GM18909 (cell line): Measurements from ENCODE around the gene PRKACA.
A peak's percentile ranks its signal among the peaks of the same experiment; 100 is the strongest.

ENCODE experiments used
- ATAC-seq: cut with Tn5 transposase; IDR thresholded peaks from one replicate; pipeline ENCODE4 v1.9.1; 2021; ENCODE audit warnings: mild to moderate bottlenecking; ENCODE audit not compliant: unreplicated experiment, poor library complexity

PRKACA gene

DNA sequence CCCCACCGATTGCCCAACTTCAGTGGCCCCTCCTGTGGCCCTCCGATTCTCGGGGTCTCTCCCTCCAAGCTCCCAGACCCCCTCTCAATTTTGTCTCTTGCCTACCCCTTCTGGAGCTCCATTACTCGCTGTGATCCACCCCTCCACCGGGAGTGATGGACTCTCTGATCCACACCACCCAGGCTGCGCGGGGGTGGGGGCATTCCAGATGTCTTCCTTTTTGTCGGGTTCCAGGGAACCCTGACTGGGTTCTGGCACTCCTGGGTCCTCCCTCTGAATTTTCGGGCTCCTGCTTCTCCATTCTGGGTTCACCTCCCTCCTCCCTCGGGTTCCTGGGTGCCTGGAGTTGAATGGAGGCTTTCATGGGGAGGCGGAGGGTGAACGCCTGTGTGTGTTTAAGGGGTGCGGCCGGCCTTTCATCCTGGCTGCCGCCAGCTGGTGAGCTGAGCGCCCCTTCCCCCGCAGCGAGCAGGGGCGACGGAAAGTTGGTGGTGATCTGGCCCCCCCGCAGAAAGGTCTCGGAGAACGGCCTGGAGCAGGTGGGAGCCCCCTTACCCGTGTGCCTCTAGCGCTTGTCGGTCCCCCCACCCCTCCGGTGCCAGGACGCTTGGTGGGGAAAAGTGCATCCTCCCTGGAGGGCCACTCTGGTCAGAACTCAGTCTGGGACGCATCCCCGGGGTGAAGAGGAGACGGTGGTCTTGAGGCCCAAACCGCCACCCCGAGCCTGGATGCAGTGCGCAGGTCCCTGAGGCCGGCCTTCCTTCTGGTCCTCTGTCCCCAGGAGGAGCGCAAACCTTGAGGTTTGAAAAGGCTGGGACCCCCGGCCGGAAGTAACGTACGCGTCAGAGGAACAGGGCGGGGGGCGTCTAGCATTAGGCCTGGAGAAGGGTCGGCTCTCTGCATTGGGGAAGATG is 43.4 kb downstream of the PRKACA start:
- ATAC-seq: peak; percentile 3

DNA sequence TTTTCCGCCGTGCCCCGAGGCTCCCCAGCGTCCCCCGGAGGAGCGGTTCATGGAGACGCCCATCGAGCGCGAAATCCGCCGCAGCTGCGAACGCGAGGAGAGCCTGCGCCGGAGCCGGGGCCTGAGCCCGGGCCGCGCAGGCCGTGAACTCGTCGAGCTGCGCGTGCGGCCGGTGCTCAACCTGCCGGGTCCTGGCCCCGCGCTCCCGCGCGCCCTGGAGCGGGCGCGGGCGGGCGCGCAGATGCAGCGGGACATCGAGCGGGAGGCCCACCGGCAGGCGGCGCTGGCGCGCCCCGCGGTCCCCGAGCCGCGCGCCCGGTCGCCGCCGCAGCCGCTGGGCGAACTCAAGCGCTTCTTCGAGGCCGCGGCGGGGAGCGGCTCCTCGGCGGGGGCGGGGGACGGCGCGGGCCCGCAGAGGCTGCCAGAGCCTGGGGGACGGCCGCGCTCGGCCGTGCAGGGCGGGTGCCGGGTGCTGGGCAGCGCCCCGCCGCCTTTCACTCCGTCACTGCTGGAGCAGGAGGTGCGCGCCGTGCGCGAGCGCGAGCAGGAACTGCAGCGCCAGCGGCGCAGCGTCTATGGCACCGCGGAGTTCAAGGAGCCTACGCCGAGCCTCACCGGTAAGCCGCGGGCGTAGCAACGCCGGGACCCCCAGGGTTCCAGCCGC is 44.2 kb downstream of the PRKACA start:
- ATAC-seq: peak; percentile 67

DNA sequence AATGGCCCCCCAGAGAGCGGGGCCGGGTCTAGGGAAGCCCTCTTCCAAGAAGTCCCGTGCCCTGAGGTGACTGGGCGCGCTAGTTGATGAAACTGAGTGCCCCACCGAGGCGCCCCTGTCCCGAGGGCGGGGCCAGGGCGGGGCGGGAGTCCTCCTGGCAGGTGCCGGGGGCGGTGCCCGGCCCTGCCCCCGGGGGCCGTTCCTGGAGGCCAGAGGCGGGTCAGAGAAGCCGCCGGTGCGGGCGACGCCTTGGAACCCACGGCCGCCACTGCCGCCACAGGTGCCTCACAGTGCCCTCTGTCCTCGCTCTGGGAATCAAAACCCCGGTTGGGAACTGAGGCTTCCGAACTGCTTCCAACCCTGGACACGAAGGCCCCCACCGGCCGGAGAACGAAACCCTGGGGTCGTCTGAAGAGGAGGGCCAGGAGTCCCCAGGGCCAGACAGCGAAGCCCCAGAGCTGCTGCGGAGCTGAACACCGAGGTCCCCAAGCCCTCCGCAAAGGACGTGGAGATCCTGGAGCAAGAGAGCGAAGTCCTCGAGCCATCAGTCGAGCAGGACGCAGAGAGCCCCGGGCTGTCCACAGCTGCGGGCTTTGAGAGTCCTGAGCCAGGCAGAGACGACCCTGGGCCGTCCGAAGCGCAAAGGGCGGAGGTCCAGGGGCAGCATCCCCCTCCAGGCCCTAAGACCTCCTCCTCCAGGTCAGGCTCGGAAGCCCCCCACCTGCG is 44.9 kb downstream of the PRKACA start, which contains the start of gene MISP3:
Gene MISP3, plus strand, starts transcription at position 252 of the 726 bp plus-strand sequence. CDS start 524 bp downstream, outside the sequence.
- ATAC-seq: peak; percentile 34

DNA sequence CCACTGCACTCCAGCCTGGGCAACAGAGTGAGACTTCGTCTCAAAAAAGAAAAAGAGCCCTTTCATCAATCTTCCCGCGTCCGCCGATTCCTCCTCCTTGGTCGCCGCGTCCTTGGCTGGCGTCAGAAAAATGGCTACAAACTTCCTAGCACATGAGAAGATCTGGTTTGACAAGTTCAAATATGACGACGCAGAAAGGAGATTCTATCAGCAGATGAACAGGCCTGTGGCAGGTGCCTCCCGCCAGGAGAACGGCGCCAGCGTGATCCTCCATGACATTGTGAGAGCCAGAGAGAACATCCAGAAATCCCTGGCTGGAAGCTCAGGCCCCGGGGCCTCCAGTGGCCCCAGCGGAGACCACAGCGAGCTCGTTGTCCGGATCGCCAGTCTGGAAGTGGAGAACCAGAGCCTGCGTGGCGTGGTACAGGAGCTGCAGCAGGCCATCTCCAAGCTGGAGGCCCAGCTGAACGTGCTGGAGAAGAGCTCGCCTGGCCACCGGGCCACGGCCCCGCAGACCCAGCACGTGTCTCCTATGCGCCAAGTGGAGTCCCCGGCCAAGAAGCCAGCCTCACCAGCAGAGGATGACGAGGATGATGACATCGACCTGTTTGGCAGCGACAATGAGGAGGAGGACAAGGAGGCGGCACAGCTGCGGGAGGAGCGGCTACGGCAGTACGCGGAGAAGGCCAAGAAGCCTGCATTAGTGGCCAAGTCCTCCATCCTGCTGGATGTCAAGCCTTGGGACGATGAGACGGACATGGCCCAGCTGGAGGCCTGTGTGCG is 47.1 kb downstream of the PRKACA start:
- ATAC-seq: no peak

DNA sequence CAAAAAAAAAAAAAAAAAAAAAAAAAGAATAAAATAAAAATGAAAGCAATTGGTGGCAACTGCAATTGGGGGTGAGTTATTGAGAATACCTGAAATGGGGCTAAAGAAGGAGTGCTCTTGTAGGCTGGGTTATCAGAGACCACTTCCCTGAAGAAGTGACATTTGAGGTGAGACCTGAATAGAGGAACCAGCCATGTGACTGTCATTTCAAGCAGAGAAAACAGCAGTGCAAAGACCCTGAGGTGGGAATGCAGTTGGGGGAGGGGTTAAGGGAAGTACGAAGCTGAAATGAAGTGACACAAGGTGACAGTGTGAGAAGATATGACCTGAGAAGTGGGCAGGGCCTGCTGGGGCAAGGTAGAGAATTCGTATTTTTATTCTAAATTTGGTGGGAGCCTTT is 51.4 kb downstream of the PRKACA start:
- ATAC-seq: no peak

DNA sequence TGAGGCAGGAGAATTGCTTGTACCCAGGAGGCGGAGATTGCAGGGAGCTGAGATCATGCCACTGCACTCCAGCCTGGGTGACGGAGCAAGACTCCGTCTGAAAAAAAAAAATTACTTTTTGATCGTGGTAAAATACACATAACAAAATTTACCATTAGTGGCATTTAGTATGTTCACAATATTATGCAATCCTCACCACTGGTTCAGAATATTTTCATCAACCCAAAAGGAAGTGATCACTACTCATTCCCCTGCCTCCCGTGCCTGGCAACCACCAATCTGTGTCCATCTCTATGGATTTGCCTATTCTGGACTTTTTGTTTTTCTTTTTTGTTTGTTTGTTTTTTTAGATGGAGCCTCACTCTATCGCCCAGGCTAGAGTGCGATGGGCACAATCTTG is 54.5 kb downstream of the PRKACA start:
- ATAC-seq: no peak

DNA sequence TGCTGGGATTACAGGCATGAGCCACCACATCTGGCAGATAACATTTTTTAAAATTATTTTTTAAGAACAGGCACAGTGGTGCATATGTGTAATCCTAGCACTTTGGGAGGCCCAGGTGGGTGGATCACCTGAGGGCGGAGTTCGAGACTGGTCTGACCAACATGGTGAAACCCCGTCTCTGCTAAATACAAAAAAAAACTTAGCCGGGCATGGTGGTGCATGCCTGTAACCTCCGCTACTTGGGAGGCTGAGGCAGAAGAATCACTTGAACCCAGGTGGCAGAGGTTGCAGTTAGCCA is 55.1 kb downstream of the PRKACA start:
- no peak for ATAC-seq

DNA sequence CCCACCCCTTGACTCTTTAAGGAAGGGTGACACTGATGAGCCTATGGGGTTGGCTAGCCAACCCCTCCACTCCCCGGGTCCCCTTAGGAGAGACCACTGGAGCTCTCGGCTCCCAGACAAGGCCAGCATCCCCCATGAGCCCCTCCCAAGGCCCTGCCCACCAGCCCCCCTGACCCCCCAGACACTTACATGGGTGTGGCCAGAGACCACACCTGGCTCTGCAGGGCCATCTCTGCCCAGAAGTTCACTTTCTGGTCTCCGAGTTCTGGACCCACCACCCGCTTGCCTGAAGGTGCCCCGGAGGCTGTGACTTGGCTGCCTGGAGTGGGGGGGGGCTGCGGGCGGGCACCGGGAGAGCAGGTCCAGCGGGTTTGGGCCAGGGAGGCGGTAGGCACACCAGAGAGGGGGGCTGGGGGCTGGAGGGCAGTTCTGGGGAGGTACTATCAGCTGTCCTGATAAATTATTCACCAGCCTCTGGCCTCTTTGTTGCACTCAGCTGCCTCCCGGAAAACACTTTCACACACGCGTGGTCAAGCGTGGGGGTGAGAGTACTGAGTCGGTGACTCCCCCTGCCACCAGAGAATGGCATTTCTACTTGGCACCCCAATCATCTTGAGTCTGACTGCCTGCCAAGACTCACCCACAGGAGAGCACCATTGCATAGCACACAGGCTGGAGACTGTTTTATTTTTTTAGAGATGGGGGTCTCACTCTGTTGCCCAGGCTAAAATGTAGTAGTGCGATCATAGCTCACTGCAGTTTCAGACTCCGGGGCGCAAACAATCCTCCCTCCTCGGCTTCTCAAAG is 55.6 kb downstream of the PRKACA start, which contains the start of gene PALM3:
Gene PALM3, minus strand, starts transcription at position 326 of the 807 bp plus-strand sequence. Its CDS starts 96 bp downstream, at position 230.
- ATAC-seq: no peak

DNA sequence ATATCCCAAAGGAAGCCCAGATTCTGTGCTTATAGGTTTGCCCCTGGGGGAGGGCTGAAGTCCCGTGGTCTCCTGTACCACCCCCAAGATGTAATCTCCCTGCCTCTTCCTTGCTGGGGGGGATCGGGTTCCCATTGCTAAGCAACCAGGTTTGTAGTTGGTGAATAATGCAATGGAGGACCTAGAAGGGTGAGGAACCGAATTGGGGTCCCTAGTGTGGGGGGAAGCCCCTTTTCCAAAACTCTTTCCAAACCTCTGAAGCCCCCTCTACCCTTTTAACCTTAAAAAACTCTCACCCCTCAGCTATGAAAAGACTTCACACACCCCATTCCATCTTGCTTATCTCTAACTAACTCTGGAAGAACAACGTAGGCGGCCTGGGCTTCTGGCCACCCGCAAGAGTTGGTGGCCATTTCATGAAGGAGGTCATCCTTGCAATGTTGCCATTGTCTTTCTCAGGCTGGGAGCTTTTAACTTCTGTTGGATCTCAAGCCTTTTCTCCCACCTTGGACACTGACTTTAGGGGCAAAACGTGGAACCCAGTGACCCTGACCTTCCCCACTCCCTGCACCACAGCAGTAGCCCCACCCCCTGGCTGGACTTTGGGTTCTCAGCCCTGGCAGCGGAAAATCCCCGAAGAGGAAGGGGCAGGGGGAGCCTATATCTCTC is 56.3 kb downstream of the PRKACA start:
- ATAC-seq: no peak

DNA sequence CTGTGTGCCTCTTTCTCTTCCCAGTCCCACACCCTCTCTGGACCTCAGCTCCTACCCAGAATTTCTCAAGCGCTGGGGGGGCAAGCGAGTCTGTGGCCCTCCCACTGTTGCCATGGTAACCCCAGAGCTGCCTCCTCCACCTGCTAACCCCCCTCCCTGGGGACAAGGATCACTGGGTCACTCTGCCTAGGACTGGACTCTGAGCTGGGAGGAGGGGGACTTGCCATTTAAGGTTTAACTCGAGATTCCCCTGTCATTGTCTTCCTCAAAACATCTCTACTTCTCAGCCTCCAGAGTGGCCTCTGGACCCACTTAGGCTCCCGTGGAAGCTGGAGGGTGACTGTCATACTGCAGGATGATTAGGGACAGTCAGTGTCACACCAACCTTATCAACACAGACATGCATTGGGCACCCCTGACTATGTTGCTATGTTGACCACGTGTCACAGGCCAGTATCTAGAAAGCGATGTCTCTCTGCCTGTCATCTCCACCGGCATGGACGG is 57.9 kb downstream of the PRKACA start:
- no peak for ATAC-seq

DNA sequence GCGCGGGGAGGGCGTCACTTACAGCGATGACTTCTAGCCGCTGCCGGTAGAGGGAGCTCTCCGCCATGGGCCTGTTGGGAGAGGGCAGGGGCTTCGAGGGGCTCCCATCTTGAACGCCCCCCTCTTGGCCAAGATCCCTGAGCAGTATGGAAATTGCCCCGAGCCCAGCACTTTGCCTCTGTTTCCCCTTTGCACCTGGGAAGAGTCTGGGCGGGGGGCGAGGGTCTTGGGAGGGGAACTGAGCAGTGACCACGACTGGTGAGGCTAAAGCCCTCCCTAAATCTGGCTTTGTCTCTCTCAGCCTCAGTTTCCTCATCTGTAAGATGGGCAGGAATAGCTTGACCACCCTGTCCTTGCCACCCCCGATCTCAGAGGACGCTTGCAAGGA is 58.5 kb downstream of the PRKACA start:
- no peak for ATAC-seq

DNA sequence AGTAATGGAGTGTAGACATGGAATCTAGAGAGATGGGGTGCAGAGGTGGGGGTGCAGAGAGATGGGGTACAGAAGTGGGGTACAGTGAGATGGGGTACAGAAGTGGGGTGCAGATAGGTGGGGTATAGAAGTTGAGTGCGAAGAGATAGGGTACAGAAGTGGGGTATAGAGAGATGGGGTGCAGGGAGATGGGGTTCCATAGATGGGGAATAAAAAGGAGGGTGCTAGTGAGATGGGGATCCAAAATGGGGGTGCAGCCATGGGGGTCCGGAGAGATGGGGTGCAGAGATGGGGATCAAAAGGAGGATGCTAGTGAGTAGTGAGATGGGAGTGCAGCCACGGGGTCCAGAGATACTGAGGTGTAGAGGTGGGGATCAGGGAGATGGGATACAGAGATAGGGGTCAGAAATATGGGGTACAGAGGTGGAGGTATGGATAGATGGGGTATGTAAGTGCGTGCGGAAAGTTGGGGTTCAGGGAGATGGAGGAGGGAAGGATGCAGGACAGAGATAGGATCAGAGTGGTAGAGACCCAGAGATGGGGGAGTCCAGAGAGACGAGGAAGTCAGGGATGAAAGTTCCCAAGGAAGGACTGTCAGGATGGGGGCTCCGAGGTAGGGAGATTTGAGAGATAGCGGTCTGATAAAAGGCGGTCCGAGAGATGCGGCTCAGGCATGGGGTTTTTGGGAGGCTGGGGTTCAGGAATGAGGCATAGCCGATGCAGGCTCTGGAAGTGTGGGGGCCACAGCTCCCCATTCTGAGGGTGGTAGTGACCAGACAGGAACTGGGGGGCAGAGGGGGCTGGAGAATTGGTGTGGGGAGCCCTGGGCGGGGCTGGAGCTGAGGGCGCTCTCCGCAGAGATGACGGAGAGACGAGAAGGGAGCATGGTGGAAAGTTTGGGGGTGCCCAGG is 59.1 kb downstream of the PRKACA start:
- ATAC-seq: no peak

DNA sequence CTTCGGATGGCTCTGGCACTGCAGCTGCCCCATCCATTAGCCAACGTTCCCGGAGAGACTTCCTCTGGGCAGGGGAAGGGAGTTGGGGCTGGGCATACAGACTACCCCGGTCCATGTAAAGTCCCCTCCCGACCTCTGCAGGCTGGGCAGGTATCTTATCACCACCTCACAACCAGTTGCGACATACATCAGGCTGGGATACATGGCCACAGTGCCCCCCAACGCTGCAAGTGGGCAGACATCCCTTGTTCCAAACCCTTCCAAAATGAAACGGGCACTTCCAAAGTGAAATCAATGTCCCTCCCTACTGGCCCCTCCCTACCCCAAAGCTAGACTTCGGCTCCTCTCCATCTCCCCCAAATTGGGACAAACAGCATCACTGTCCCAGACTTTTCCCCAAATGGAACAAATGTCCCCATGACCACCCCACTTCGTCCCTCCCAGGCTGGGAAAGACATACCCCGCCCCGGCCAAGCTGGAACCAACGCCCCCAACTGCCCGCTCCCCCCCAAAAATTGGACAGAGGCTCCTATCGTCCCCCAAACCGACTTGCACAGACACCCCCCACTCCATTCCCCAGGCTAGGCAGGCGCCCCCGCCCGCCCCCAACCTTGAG is 60.7 kb downstream of the PRKACA start:
- no peak for ATAC-seq

DNA sequence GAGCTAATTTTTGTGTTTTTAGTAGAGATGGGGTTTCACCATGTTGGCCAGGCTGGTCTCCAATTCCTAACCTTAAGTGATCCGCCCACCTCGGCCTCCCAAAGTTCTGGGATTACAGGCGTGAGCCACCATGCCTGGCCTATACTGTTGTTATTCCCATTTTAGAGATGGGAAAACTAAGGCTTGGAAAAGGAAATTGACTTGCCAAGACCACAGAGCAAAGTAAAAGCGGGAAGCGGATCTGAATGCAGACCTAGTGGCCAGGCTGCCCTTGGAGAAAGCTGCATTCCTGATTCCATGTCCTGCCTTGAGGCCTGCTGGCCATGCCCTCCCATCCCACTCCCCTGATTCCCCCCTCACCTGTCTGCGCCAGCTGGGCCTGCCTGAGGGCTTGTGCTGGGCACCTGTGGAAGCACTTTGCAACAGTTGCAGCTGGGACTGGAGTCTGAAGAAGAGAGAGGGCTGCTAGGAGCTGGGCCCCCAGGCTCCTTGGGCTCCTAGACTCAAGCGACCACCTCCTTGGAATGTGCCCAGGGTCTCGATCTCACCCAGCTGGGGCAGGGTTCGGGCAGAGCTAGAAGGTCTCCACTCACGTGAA is 61.4 kb downstream of the PRKACA start:
- no peak for ATAC-seq

DNA sequence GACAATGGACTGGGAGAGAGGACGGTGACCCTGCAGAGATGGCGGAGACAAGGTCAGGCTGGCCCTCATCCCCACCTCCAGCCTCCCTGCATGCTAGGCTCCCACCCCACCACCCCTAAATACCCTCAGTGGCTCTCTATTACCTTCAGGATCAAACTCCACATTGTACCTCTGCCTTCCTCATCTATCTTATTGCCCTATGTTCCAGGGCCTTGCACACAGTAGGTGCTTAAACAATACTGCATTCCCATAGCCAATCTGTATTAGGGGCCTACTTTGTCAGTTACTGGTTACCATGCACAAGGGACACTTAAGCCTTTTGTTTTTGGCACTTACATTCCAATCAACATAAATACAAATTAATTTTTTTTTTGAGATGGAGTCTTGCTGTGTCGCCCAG is 62.2 kb downstream of the PRKACA start:
- no peak for ATAC-seq

DNA sequence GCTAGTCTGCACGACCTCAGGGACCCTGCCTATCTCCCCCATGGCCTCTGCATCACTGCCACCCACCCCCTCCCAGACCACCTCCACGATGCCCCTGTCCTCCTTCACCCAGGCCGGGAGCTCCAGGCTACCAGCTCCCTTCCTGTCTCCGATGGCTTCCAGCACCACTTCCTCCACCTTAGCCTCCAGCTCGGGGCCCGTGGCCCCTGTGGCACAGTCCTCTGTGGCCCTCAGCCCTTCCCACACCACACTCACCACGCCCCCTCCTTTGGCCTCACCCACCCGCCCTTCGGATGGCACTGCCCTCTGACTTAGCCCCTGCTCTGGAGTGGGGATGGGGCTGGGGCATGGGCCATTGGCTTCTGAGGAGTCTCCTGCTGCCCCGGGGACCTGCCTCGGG is 62.8 kb downstream of the PRKACA start:
- no peak for ATAC-seq

DNA sequence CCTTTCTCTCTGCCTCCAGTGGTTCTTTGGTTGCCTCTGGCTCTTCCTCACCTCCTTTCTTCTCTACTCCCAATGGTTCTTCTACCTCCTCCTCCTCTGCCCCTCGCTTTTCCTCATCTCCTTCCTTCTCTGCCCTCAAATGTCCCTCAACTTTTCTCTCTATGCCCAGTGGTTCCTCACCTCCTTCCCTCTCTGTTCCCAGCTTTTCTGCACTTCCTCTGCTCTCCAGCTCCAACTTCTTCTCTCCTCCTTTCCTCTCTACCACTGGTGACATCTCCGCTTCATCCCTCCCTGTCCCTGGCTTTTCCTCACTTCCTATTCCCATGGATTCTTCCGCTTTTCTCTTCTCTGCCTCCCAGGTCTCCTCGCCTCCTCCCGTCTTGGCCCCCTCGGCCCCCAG is 63.5 kb downstream of the PRKACA start:
- ATAC-seq: no peak
